Mesenchymal stem cell (in vitro differentiated cells and primary cell): ENCODE measurements around the gene POLR1H.
"Not testable (repeated sequence)": the region's sequence is repeated elsewhere in the genome, so short reads cannot be mapped to it uniquely, and the experiment has no call there.

Experiments used
- DNase-seq: peaks from one replicate; pipeline ENCODE4 v3.0.0-alpha.2; 2013
- H2AFZ ChIP-seq: one replicate; pipeline ENCODE4 v1.6.1; 2013; ENCODE audit warnings: low read depth, mild to moderate bottlenecking, control low read depth, inconsistent platforms, low read length, moderate library complexity
- H2AK5ac ChIP-seq: 2 replicates; pipeline ENCODE4 v1.6.1; 2013; ENCODE audit warnings: low read length, moderate library complexity, mild to moderate bottlenecking, inconsistent platforms; ENCODE audit not compliant: severe bottlenecking
- H2BK120ac ChIP-seq: one replicate; pipeline ENCODE4 v1.6.1; 2013; ENCODE audit warnings: low read depth, mild to moderate bottlenecking, inconsistent platforms, low read length, moderate library complexity
- H2BK12ac ChIP-seq, 2 experiments: one replicate each; pipeline ENCODE4 v1.6.1; 2013; ENCODE audit warnings: inconsistent platforms in 2 of 2, low read length in 2 of 2, mild to moderate bottlenecking in 2 of 2, moderate library complexity in 2 of 2, control low read depth in 1 of 2
- H2BK15ac ChIP-seq: one replicate; pipeline ENCODE4 v1.6.1; 2013; ENCODE audit warnings: mild to moderate bottlenecking, low read depth, inconsistent platforms; ENCODE audit not compliant: poor library complexity, severe bottlenecking
- H2BK5ac ChIP-seq: 2 replicates; pipeline ENCODE4 v1.6.1; 2013; ENCODE audit warnings: low read depth, mild to moderate bottlenecking, low read length, control low read depth, inconsistent platforms; ENCODE audit not compliant: poor library complexity, severe bottlenecking
- H3K14ac ChIP-seq, 2 experiments: one replicate each; pipeline ENCODE4 v1.6.1; 2013; ENCODE audit warnings: inconsistent platforms in 2 of 2, low read length in 2 of 2, control low read depth in 1 of 2, mild to moderate bottlenecking in 1 of 2, moderate library complexity in 1 of 2
- H3K18ac ChIP-seq, 2 experiments: one replicate each; pipeline ENCODE4 v1.6.1; 2013; ENCODE audit warnings: inconsistent platforms in 2 of 2, low read length in 2 of 2, control low read depth in 1 of 2, low read depth in 1 of 2, mild to moderate bottlenecking in 1 of 2
- H3K23ac ChIP-seq, 2 experiments: one replicate each; pipeline ENCODE4 v1.6.1; 2013; ENCODE audit warnings: inconsistent platforms in 2 of 2, low read length in 2 of 2, mild to moderate bottlenecking in 2 of 2, moderate library complexity in 2 of 2, control low read depth in 1 of 2
- H3K27ac ChIP-seq: 2 replicates; pipeline ENCODE4 v1.5.1; 2013; ENCODE audit warnings: mild to moderate bottlenecking, moderate library complexity, low read length, control low read depth, inconsistent platforms; ENCODE audit not compliant: poor library complexity, severe bottlenecking
- H3K27me3 ChIP-seq, 2 experiments: 2 replicates each; pipeline versions ENCODE4 v1.6.1 to v1.7.0; 2013; ENCODE audit warnings: low read length in 2 of 2, mild to moderate bottlenecking in 2 of 2, moderate library complexity in 2 of 2, control low read depth in 1 of 2, inconsistent platforms in 1 of 2; ENCODE audit not compliant: control insufficient read depth in 1 of 2, insufficient read depth in 1 of 2
- H3K36me3 ChIP-seq, 2 experiments: 2 replicates each; pipeline versions ENCODE4 v1.6.1 to v1.7.0; 2013; ENCODE audit warnings: low read length in 2 of 2, control low read depth in 1 of 2, inconsistent platforms in 1 of 2, low read depth in 1 of 2, mild to moderate bottlenecking in 1 of 2; ENCODE audit not compliant: insufficient read depth in 2 of 2, control insufficient read depth in 1 of 2
- H3K4ac ChIP-seq, 2 experiments: one replicate each; pipeline ENCODE4 v1.6.1; 2013; ENCODE audit warnings: inconsistent platforms in 2 of 2, low read length in 2 of 2, mild to moderate bottlenecking in 2 of 2, moderate library complexity in 2 of 2, control low read depth in 1 of 2, low read depth in 1 of 2
- H3K4me1 ChIP-seq: 2 replicates; pipeline ENCODE4 v1.6.1; 2013; ENCODE audit warnings: low read depth, low read length, control low read depth; ENCODE audit not compliant: control insufficient read depth, insufficient read depth
- H3K4me2 ChIP-seq: 2 replicates; pipeline ENCODE4 v1.6.1; 2013; ENCODE audit warnings: low read length, mild to moderate bottlenecking, inconsistent platforms; ENCODE audit not compliant: poor library complexity, severe bottlenecking
- H3K4me3 ChIP-seq, 2 experiments: 2 replicates each; pipeline versions ENCODE4 v1.5.1 to v1.7.0; 2013; ENCODE audit warnings: low read length in 2 of 2, mild to moderate bottlenecking in 2 of 2, control low read depth in 1 of 2, low read depth in 1 of 2; ENCODE audit not compliant: insufficient read depth in 1 of 2
- H3K79me1 ChIP-seq: replicated peaks from 2 replicates; pipeline ENCODE4 v1.6.1; 2013; ENCODE audit warnings: mild to moderate bottlenecking, control low read depth, low read length, inconsistent platforms; ENCODE audit not compliant: poor library complexity, severe bottlenecking
- H3K9ac ChIP-seq: 2 replicates; pipeline ENCODE4 v1.7.0; 2013; ENCODE audit warnings: mild to moderate bottlenecking, low read length, moderate library complexity
- H3K9me3 ChIP-seq: 2 replicates; pipeline ENCODE4 v1.7.0; 2013; ENCODE audit warnings: mild to moderate bottlenecking, low read length; ENCODE audit not compliant: control insufficient read depth
- H4K8ac ChIP-seq: one replicate; pipeline ENCODE4 v1.6.1; 2013; ENCODE audit warnings: inconsistent platforms, mild to moderate bottlenecking, low read length, moderate library complexity
- H4K91ac ChIP-seq: one replicate; pipeline ENCODE4 v1.6.1; 2013; ENCODE audit warnings: mild to moderate bottlenecking, low read length, inconsistent platforms
- WGBS: methylation state at CpG from one replicate; pipeline ENCODE4 v1.1.7; 2013; ENCODE audit warnings: mixed read lengths; 5-methylcytosine and 5-hydroxymethylcytosine counted together

POLR1H gene

DNA sequence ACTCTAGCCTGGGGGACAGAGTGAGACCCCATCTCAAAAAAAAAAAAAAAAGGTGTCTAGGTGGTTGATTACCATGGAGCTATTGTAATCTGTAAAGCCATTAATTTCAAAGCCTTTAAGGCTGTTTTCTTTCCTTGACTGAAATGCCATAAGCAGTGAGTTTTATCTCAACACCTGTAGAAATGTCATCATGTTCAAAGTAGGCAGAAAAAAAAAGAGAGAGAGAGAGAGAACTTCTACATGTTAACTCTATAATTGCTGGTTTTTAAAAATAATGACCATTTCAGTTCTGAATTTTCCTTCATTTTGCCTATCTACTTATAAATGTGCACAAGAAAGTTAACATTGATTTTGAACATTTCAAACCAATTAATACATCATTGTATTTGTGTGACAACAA is 29.7 kb upstream of the POLR1H start:
- Histone ChIP-seq H2BK12ac (no peak overlapping the region), H4K91ac (no peak overlapping the region), H3K4me2 (no peak overlapping the region), H3K9me3 (no peaks in the 10 kb centered on the region), H2AK5ac (no peak overlapping the region), H3K9ac (no peak overlapping the region), H4K8ac (no peak overlapping the region), H3K23ac (no peak overlapping the region), H3K4ac (no peak overlapping the region), H3K4me1 (no peaks in the 10 kb centered on the region), H3K27me3 (no peaks in the 10 kb centered on the region), H2BK15ac (no peak overlapping the region), H3K79me1 (no peaks in the 10 kb centered on the region), H3K27ac (no peak overlapping the region), H3K36me3 (peaks cover 0 to 6% of the 10 kb centered on the region in 2 experiments), H3K14ac (no peak overlapping the region), H2BK5ac (no peak overlapping the region), H2AFZ (no peak overlapping the region), H3K4me3 (no peak overlapping the region), H3K18ac (no peak overlapping the region), H2BK120ac (no peak overlapping the region)
- DNase-seq: no peak

DNA sequence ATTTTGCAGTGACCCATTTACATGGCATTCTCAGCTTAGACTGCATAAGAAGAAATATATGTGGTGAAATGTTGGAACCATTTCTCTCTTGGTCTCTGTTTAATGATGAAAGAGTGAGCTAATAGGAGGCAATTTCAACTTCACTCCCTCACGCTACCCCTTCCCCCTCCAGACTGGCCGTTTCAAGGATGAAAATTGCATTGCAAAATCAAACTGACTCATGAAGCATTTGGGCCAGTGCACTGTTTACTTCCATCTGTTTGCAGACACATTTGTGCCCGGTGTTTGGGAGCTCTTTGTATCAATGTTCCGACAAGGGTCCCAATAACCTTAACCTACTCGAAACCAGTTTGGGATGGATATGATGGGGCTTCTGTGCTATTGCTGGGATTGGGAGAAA is 27.6 kb upstream of the POLR1H start:
- not testable (repeated sequence) for H3K36me3 ChIP-seq, H3K4me1 ChIP-seq, H2AK5ac ChIP-seq, H3K9me3 ChIP-seq, H3K4ac ChIP-seq, H3K27me3 ChIP-seq, H3K9ac ChIP-seq, H2BK15ac ChIP-seq, H3K27ac ChIP-seq, H3K23ac ChIP-seq, H4K91ac ChIP-seq, H3K4me2 ChIP-seq, H3K14ac ChIP-seq, H4K8ac ChIP-seq, H3K79me1 ChIP-seq, H2AFZ ChIP-seq, H2BK12ac ChIP-seq, H3K4me3 ChIP-seq, H2BK5ac ChIP-seq, H3K18ac ChIP-seq, H2BK120ac ChIP-seq
- 95% methylated on average over 5 of the region's 5 CpGs for WGBS
- peak; percentile 61 for DNase-seq

DNA sequence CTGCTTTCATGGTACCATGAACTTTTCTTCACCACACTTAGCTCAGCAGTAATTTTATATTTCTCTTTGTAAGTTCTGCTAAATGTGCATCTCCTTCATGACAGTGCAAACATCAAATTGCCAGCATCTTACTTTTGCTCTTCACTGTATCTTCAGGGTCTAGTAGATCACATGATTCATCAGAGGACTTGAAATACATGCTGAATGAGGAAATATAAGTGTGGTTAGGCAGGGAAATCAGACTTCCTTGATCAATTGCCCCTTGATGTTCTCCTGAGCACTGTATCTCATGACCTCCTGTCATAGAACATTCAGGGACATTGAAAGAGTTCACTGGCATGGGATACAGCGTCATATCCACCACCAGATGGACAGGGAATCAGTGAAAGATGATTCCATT is 25.3 kb upstream of the POLR1H start:
- Histone ChIP-seq H2BK5ac (no peak overlapping the region), H2AK5ac (no peak overlapping the region), H3K23ac (no peak overlapping the region), H4K91ac (no peak overlapping the region), H3K4me3 (no peak overlapping the region), H2BK12ac (no peak overlapping the region), H3K14ac (no peak overlapping the region), H3K27ac (no peak overlapping the region), H3K79me1 (no peaks in the 10 kb centered on the region), H3K4me2 (no peak overlapping the region), H2BK120ac (no peak overlapping the region), H3K18ac (no peak overlapping the region), H3K4ac (no peak overlapping the region), H4K8ac (no peak overlapping the region), H2AFZ (no peak overlapping the region), H3K4me1 (no peaks in the 10 kb centered on the region), H2BK15ac (no peak overlapping the region), H3K27me3 (no peaks in the 10 kb centered on the region), H3K9me3 (no peaks in the 10 kb centered on the region), H3K9ac (no peak overlapping the region), H3K36me3 (peaks cover 0 to 6% of the 10 kb centered on the region in 2 experiments)
- 76% methylated on average over 1 of the region's 1 CpG for WGBS
- no peak for DNase-seq

DNA sequence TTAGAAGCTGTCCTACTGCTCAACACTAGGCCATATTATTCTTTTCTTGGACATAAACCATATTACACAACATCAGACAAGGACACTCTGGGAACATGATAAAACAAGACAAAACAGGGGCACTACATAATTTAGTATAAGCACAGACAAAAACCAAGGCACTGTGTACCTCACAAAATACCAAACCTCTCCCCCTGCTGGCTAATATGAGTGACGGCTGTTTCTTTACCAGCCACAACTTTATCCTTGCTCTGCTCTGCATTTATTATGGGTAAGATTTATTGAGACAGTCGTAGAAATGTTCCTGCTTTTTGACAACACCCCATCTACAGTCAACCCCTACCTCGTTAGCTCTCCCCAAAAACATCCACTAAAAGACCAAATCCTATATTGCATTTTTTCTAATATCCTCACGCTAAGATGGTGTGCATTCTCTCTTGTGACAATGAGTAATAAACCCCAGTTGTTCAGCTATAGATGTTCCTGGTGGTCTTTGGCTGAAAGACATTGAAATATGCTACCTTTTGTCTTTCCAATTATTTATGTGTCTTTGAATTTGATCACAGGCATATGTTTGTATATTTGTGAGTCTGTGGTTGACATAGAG is 23.8 kb upstream of the POLR1H start:
- no peaks in the 10 kb centered on the region for H3K27me3 ChIP-seq
- no peak overlapping the region for H2AK5ac ChIP-seq
- H3K4me3 ChIP-seq: no peak overlapping the region
- no peak overlapping the region for H3K9ac ChIP-seq
- H2AFZ ChIP-seq: no peak overlapping the region
- no peak overlapping the region for H2BK5ac ChIP-seq
- no peak overlapping the region for H2BK120ac ChIP-seq
- no peaks in the 10 kb centered on the region for H3K79me1 ChIP-seq
- no peak overlapping the region for H4K91ac ChIP-seq
- no peaks in the 10 kb centered on the region for H3K9me3 ChIP-seq
- H3K4ac ChIP-seq: no peak overlapping the region
- no peak overlapping the region for H3K14ac ChIP-seq
- H3K4me1 ChIP-seq: no peaks in the 10 kb centered on the region
- no peak overlapping the region for H3K18ac ChIP-seq
- peaks cover 0 to 6% of the 10 kb centered on the region in 2 experiments for H3K36me3 ChIP-seq
- H4K8ac ChIP-seq: no peak overlapping the region
- WGBS: 31% methylated on average over 4 of the region's 4 CpGs
- no peak overlapping the region for H3K23ac ChIP-seq
- DNase-seq: peak; percentile 25
- H2BK15ac ChIP-seq: no peak overlapping the region
- no peak overlapping the region for H3K27ac ChIP-seq
- no peak overlapping the region for H2BK12ac ChIP-seq
- no peak overlapping the region for H3K4me2 ChIP-seq
